Measurements from ENCODE around the gene DOP1B.

GRCh38 chr21:36200081-36200561, 43.5 kb downstream of the DOP1B start:
- no peak for TF ChIP-seq POLR2A (IDR thresholded peaks at IDR 0.05)
- no peak for TF ChIP-seq CTCF (IDR thresholded peaks at IDR 0.05)
- TF ChIP-seq POLR2AphosphoS5 (IDR thresholded peaks at IDR 0.05; ENCODE audit: insufficient read depth in 1 of 2, low read depth in 1 of 2) = no peak
